MCF 10A (cell line): Measurements from ENCODE around the gene TNFRSF19. TPM values are rescaled to one million over a fixed set of nuclear protein-coding genes. Genes with fewer than 3 reads are reported as not detected.

ENCODE experiments used
- BruUV-seq: library from RNA; stranded (reverse); fragments of 400-500 nt; replicated peaks from 2 replicates; lab custom pipeline; 2021; lab: Mats Ljungman, UMichigan
- CTCF ChIA-PET: fragments of 300-600 bp; sonication (Branson Sonifier 250); formaldehyde crosslinking; extraction: SDS; loops from one replicate; lab custom pipeline; 2021; ENCODE audit warnings: antibody characterized with exemption, inconsistent platforms; lab: Yijun Ruan, JAX
- POLR2A ChIA-PET: fragments of 300-600, 350-650 bp; sonication (Branson Sonifier 250); formaldehyde crosslinking; extraction: SDS; loops from one replicate; lab custom pipeline; 2020; ENCODE audit warnings: antibody characterized with exemption, inconsistent platforms; lab: Yijun Ruan, JAX
- DNase-seq: peaks from one replicate; pipeline ENCODE4 v3.0.0-alpha.2; 2018; ENCODE audit not compliant: unreplicated experiment
- H3K27ac Mint-ChIP-seq: one replicate; pipeline ENCODE4 v1.8.0; 2022; ENCODE audit warnings: mild to moderate bottlenecking, low read depth, mixed read lengths; ENCODE audit not compliant: unreplicated experiment
- H3K27me3 Mint-ChIP-seq: one replicate; pipeline ENCODE4 v1.8.0; 2022; ENCODE audit warnings: mixed read lengths; ENCODE audit not compliant: insufficient read depth, unreplicated experiment
- H3K36me3 Mint-ChIP-seq: one replicate; pipeline ENCODE4 v1.8.0; 2022; ENCODE audit warnings: mild to moderate bottlenecking, moderate library complexity, mixed read lengths; ENCODE audit not compliant: insufficient read depth, unreplicated experiment
- H3K4me1 Mint-ChIP-seq: one replicate; pipeline ENCODE4 v1.8.0; 2022; ENCODE audit warnings: mixed read lengths; ENCODE audit not compliant: insufficient read depth, unreplicated experiment
- H3K4me3 Mint-ChIP-seq: one replicate; pipeline ENCODE4 v1.8.0; 2022; ENCODE audit warnings: mild to moderate bottlenecking, moderate library complexity, mixed read lengths; ENCODE audit not compliant: unreplicated experiment
- H3K9me3 Mint-ChIP-seq: one replicate; pipeline ENCODE4 v1.8.0; 2022; ENCODE audit warnings: mixed read lengths; ENCODE audit not compliant: unreplicated experiment
- intact Hi-C: fragments of 100-400 bp; cut with micrococcal nuclease; formaldehyde crosslinking; loops from 2 replicates; pipeline ENCODE4 v1.14.1; 2022
- total RNA-seq: library from RNA; stranded (reverse); gene quantifications from 2 replicates; pipeline ENCODE4 v1.2.3, GENCODE V29; 2022
- TF ChIP-seq, protein P1 (sequence below): fragments of 200-600 bp; IDR thresholded peaks from one replicate; pipeline ENCODE4 v1.8.0; 2022; ENCODE audit warnings: antibody characterized with exemption, mild to moderate bottlenecking; ENCODE audit not compliant: unreplicated experiment

TNFRSF19 gene
- total RNA-seq, 1 experiment from 2014 or later, result not detected

DNA sequence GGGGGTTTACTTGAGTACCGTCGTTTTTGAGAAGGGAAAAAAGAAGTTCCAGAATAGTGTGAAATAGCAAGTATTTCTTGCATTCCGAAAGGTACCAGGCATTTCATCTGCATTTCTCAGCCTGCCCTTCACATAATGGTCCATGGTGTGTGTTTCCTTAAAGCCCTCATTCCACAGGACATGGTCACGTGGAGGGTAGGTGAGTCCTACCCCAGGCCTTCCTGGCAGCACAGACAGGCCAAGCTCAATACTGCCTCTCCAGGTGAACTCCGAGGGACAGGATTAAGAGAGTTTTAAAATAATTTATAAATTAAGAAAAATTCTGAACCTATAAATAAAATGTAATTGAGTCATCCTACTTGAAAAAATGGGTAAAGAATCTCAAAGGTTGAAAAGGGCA is 64.7 kb downstream of the TNFRSF19 start:
- ChIA-PET POLR2A (interaction anchor here (1.1 kb wide), 1 partner anchor 16 kb away, joined by 3 read pairs; no protein-coding TSS in a partner anchor), CTCF (interaction anchor here (0.6 kb wide), 1 partner anchor 590 kb away, joined by 3 read pairs; no protein-coding TSS in a partner anchor)
- no peaks in the 10 kb centered on the region for H3K9me3 Mint-ChIP-seq
- no peak for DNase-seq
- TF ChIP-seq, protein P1, sequence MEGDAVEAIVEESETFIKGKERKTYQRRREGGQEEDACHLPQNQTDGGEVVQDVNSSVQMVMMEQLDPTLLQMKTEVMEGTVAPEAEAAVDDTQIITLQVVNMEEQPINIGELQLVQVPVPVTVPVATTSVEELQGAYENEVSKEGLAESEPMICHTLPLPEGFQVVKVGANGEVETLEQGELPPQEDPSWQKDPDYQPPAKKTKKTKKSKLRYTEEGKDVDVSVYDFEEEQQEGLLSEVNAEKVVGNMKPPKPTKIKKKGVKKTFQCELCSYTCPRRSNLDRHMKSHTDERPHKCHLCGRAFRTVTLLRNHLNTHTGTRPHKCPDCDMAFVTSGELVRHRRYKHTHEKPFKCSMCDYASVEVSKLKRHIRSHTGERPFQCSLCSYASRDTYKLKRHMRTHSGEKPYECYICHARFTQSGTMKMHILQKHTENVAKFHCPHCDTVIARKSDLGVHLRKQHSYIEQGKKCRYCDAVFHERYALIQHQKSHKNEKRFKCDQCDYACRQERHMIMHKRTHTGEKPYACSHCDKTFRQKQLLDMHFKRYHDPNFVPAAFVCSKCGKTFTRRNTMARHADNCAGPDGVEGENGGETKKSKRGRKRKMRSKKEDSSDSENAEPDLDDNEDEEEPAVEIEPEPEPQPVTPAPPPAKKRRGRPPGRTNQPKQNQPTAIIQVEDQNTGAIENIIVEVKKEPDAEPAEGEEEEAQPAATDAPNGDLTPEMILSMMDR, result no peak
- intact Hi-C loops, result no loop called here
- no peak overlapping the region for H3K4me3 Mint-ChIP-seq
- H3K4me1 Mint-ChIP-seq, result no peaks in the 10 kb centered on the region
- no peaks in the 10 kb centered on the region for H3K36me3 Mint-ChIP-seq
- H3K27ac Mint-ChIP-seq, result no peak overlapping the region
- H3K27me3 Mint-ChIP-seq, result no peaks in the 10 kb centered on the region
- no TSS peak for BruUV-seq

DNA sequence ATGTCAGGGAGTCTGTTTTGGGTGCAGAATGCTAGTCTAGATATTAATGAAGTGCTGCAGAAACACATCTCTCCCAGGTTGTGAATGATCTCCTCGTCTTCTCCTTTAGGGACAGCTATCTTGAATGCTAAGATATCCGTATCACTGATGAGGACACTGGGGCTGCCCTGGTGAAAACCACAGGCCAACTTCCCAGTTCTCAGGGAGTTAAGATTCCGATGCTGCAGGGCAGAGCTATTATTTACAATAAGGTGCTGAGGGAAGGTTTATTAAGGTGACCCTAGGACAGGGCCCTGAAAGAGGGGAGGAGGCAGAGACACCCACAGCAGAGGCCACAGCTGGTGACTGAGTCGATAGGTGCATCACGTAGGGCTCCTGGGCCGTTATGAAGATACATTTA is 66.1 kb downstream of the TNFRSF19 start:
- CTCF ChIA-PET, result interaction anchor here (0.7 to 1.1 kb wide), 2 partner anchors 8 to 188 kb away, joined by 3 read pairs; no protein-coding TSS in a partner anchor
- H3K4me3 Mint-ChIP-seq, result no peak overlapping the region
- H3K27me3 Mint-ChIP-seq, result no peaks in the 10 kb centered on the region
- POLR2A ChIA-PET, result no interaction called here
- H3K9me3 Mint-ChIP-seq, result no peaks in the 10 kb centered on the region
- TF ChIP-seq, protein P1, result no peak
- DNase-seq, result no peak
- no peaks in the 10 kb centered on the region for H3K36me3 Mint-ChIP-seq
- no TSS peak for BruUV-seq
- no peak overlapping the region for H3K27ac Mint-ChIP-seq
- no peaks in the 10 kb centered on the region for H3K4me1 Mint-ChIP-seq
- intact Hi-C loops, result no loop called here

DNA sequence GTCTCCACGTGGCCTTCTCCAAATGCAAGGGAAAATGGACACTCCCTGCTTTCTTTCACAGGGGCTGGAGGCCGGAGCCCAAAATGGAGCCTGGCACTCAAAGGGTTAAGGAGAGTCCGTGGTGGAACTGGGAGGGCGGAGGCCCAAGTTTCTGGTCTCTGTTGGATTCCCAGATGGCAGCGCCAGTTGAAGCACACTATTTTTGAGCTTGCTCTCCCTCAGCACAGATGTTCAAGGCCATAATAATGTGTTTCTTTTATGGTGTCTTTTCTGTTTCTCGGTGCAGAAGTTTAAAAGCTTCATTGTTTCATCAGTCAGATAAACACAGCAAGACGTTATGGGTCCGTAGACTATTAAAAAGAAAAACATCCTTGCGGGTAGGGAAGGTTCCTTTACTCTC is 67.6 kb downstream of the TNFRSF19 start:
- no peaks in the 10 kb centered on the region for H3K27me3 Mint-ChIP-seq
- TF ChIP-seq, protein P1, result no peak
- no peaks in the 10 kb centered on the region for H3K4me1 Mint-ChIP-seq
- H3K36me3 Mint-ChIP-seq, result no peaks in the 10 kb centered on the region
- H3K9me3 Mint-ChIP-seq, result no peaks in the 10 kb centered on the region
- ChIA-PET POLR2A (no interaction called here), CTCF (interaction anchor here (0.7 kb wide), 1 partner anchor 224 kb away, joined by 4 read pairs; no protein-coding TSS in a partner anchor)
- no peak for DNase-seq
- intact Hi-C loops, result no loop called here
- H3K27ac Mint-ChIP-seq, result no peak overlapping the region
- no peak overlapping the region for H3K4me3 Mint-ChIP-seq
- no TSS peak for BruUV-seq

DNA sequence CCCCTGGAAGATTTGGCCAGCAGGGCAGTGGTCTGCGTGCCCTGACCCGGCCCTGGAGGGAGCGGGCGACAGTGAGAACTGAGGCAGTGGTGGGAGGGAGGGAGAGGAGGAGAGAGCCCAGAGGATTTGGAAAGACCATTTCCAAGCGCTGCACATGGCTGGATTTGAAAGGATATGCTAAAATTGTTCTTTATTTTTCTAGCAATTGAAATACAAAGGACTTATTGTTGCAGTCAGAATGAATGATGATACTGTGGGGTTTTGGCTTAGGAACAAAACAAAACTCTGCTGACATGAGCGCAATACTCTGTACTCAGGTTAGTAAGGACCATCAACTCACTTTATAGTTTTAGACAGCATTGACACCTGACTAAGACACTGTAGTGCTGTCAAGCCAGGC is 69.5 kb downstream of the TNFRSF19 start:
- CTCF ChIA-PET, result no interaction called here

More for the DNA sequence above, 69.5 kb downstream of the TNFRSF19 start:
- TF ChIP-seq, protein P1, result no peak
- Mint-ChIP-seq H3K9me3 (no peaks in the 10 kb centered on the region), H3K36me3 (no peaks in the 10 kb centered on the region), H3K27ac (no peak overlapping the region), H3K27me3 (no peaks in the 10 kb centered on the region), H3K4me1 (no peaks in the 10 kb centered on the region), H3K4me3 (no peak overlapping the region)
- intact Hi-C loops, result no loop called here
- BruUV-seq, result no TSS peak
- no peak for DNase-seq
- POLR2A ChIA-PET, result interaction anchor here (1.5 kb wide), 1 partner anchor 11 kb away, joined by 3 read pairs; no protein-coding TSS in a partner anchor
